ENCODE data around the gene MLLT1. TPM values are rescaled to one million over a fixed set of nuclear protein-coding genes. Genes with fewer than 3 reads are reported as not detected.
A peak's percentile ranks its signal among the peaks of the same experiment; 100 is the strongest.

MLLT1 gene
- total and polyA plus RNA-seq, 2 experiments from 2014 or later = 13.3 to 19.1 TPM

- no peak for DNase-seq
- Histone ChIP-seq H3K9ac (no peak overlapping the region), H4K20me1 (ENCODE audit: insufficient read depth) (peaks cover 28% of the 10 kb centered on the region), H3K4me3 (no peak overlapping the region), H3K79me2 (ENCODE audit: insufficient read depth) (peaks cover 100% of the 10 kb centered on the region), H2AFZ (no peak overlapping the region), H3K27me3 (replicated peaks; ENCODE audit: insufficient read depth) (no peaks in the 10 kb centered on the region), H3K36me3 (ENCODE audit: low read depth) (peaks cover 7% of the 10 kb centered on the region; the same call in 1 of the 2 replicates), H3K9me3 (ENCODE audit: low read depth) (no peaks in the 10 kb centered on the region), H3K27ac (peak overlapping the region; percentile 76; the same call in 1 of the 2 replicates), H3F3A (ENCODE audit: insufficient read depth) (peaks cover 26% of the 10 kb centered on the region), H3K4me2 (ENCODE audit: unreplicated experiment) (no peak overlapping the region), H3K4me1 (ENCODE audit: insufficient read depth) (peaks cover 25% of the 10 kb centered on the region), H3K9me2 (ENCODE audit: insufficient read depth) (no peaks in the 10 kb centered on the region)
- in situ Hi-C loops (cut with MboI) = no loop called here
- TF ChIP-seq EZH2 (IDR thresholded peaks at IDR 0.05; ENCODE audit: insufficient read depth, poor library complexity, severe bottlenecking) = no peak
- WGBS, 2 experiments (ENCODE audit: low coverage in 1 of 2, low lambda C conversion rate in 2 of 2, missing lambda C conversion rate in 2 of 2) = 91 to 94% methylated on average over 9 of the region's 9 CpGs
Observed at GRCh38 chr19:6249296-6249695, 30.5 kb downstream of the MLLT1 start.

- in situ Hi-C loops (cut with MboI) = no loop called here
- H3K36me3 ChIP-seq (ENCODE audit: low read depth) = peaks cover 7% of the 10 kb centered on the region; the same call in 1 of the 2 replicates
- H3K4me2 ChIP-seq (ENCODE audit: unreplicated experiment) = no peak overlapping the region
- no peaks in the 10 kb centered on the region for H3K9me3 ChIP-seq (ENCODE audit: low read depth)
- H3F3A ChIP-seq (ENCODE audit: insufficient read depth) = peaks cover 26% of the 10 kb centered on the region
- H3K27me3 ChIP-seq (replicated peaks; ENCODE audit: insufficient read depth) = no peaks in the 10 kb centered on the region
- DNase-seq = no peak
- no peak for TF ChIP-seq EZH2 (IDR thresholded peaks at IDR 0.05; ENCODE audit: insufficient read depth, poor library complexity, severe bottlenecking)
- no peak for TF ChIP-seq EZH2phosphoT487 (IDR thresholded peaks at IDR 0.05; ENCODE audit: insufficient read depth, low read depth)
- no peak overlapping the region for H3K4me3 ChIP-seq
- peaks cover 27% of the 10 kb centered on the region for H4K20me1 ChIP-seq (ENCODE audit: insufficient read depth)
- peaks cover 100% of the 10 kb centered on the region for H3K79me2 ChIP-seq (ENCODE audit: insufficient read depth)
- no peaks in the 10 kb centered on the region for H3K9me2 ChIP-seq (ENCODE audit: insufficient read depth)
- 0 out of 2 replicates have a peak overlapping the region, but pooled peaks have one; percentile 76 for H3K27ac ChIP-seq
- no peak overlapping the region for H3K9ac ChIP-seq
- no peak overlapping the region for H2AFZ ChIP-seq
- H3K4me1 ChIP-seq (ENCODE audit: insufficient read depth) = peaks cover 25% of the 10 kb centered on the region
- whole genome bisulfite sequencing, 2 experiments (ENCODE audit: low coverage in 1 of 2, low lambda C conversion rate in 2 of 2, missing lambda C conversion rate in 2 of 2) = 64 to 72% methylated on average over 6 of the region's 6 CpGs
Observed at GRCh38 chr19:6248844-6249243, 30.9 kb downstream of the MLLT1 start.

GRCh38 chr19:6248341-6248740, 31.4 kb downstream of the MLLT1 start:
- no peak overlapping the region for H3K4me3 ChIP-seq
- peaks cover 100% of the 10 kb centered on the region for H3K79me2 ChIP-seq (ENCODE audit: insufficient read depth)
- no peak for DNase-seq
- peaks cover 26% of the 10 kb centered on the region for H3F3A ChIP-seq (ENCODE audit: insufficient read depth)
- TF ChIP-seq EZH2phosphoT487 (IDR thresholded peaks at IDR 0.05; ENCODE audit: insufficient read depth, low read depth) (no peak), EZH2 (IDR thresholded peaks at IDR 0.05; ENCODE audit: insufficient read depth, poor library complexity, severe bottlenecking) (no peak)
- H3K27ac ChIP-seq = no peak overlapping the region
- peaks cover 7% of the 10 kb centered on the region; the same call in 1 of the 2 replicates for H3K36me3 ChIP-seq (ENCODE audit: low read depth)
- in situ Hi-C loops (cut with MboI) = no loop called here
- H3K9me3 ChIP-seq (ENCODE audit: low read depth) = no peaks in the 10 kb centered on the region
- no peaks in the 10 kb centered on the region for H3K27me3 ChIP-seq (replicated peaks; ENCODE audit: insufficient read depth)
- no peak overlapping the region for H3K4me2 ChIP-seq (ENCODE audit: unreplicated experiment)
- 83 to 85% methylated on average over 3 of the region's 3 CpGs for WGBS, 2 experiments (ENCODE audit: low coverage in 1 of 2, low lambda C conversion rate in 2 of 2, missing lambda C conversion rate in 2 of 2)
- peaks cover 23% of the 10 kb centered on the region for H4K20me1 ChIP-seq (ENCODE audit: insufficient read depth)
- H3K9me2 ChIP-seq (ENCODE audit: insufficient read depth) = no peaks in the 10 kb centered on the region
- no peak overlapping the region for H3K9ac ChIP-seq
- no peak overlapping the region for H2AFZ ChIP-seq
- H3K4me1 ChIP-seq (ENCODE audit: insufficient read depth) = peaks cover 25% of the 10 kb centered on the region

GRCh38 chr19:6247007-6247288, 32.8 kb downstream of the MLLT1 start:
- no peak for TF ChIP-seq EZH2 (IDR thresholded peaks at IDR 0.05; ENCODE audit: insufficient read depth, poor library complexity, severe bottlenecking)
- no peak for TF ChIP-seq EZH2phosphoT487 (IDR thresholded peaks at IDR 0.05; ENCODE audit: insufficient read depth, low read depth)
- Histone ChIP-seq H4K20me1 (ENCODE audit: insufficient read depth) (peaks cover 20% of the 10 kb centered on the region; the same call in 1 of the 2 replicates), H3K4me1 (ENCODE audit: insufficient read depth) (peaks cover 25% of the 10 kb centered on the region), H3K36me3 (ENCODE audit: low read depth) (peaks cover 7% of the 10 kb centered on the region; the same call in 1 of the 2 replicates), H3K27ac (no peak overlapping the region), H3K9ac (no peak overlapping the region), H3K9me3 (ENCODE audit: low read depth) (no peaks in the 10 kb centered on the region), H2AFZ (no peak overlapping the region), H3K4me3 (no peak overlapping the region), H3K27me3 (replicated peaks; ENCODE audit: insufficient read depth) (no peaks in the 10 kb centered on the region), H3K79me2 (ENCODE audit: insufficient read depth) (peaks cover 100% of the 10 kb centered on the region), H3F3A (ENCODE audit: insufficient read depth) (peaks cover 26% of the 10 kb centered on the region), H3K4me2 (ENCODE audit: unreplicated experiment) (no peak overlapping the region), H3K9me2 (ENCODE audit: insufficient read depth) (no peaks in the 10 kb centered on the region)
- in situ Hi-C loops (cut with MboI) = no loop called here
- no peak for DNase-seq
- 83 to 86% methylated on average over 7 of the region's 7 CpGs for WGBS, 2 experiments (ENCODE audit: low coverage in 1 of 2, low lambda C conversion rate in 2 of 2, missing lambda C conversion rate in 2 of 2)

Data from GM23248 (cell line).